Limb (tissue), 2 donors: ENCODE data around the gene DHX40.
"Not testable (repeated sequence)": the region's sequence is repeated elsewhere in the genome, so short reads cannot be mapped to it uniquely, and the experiment has no call there.

Source experiments
- DNase-seq, 2 donors: peaks; one replicate each; pipeline ENCODE4 v3.0.0-alpha.2; 2016; ENCODE audit errors: extremely low spot score in 2 of 2

The DHX40 gene

DNA sequence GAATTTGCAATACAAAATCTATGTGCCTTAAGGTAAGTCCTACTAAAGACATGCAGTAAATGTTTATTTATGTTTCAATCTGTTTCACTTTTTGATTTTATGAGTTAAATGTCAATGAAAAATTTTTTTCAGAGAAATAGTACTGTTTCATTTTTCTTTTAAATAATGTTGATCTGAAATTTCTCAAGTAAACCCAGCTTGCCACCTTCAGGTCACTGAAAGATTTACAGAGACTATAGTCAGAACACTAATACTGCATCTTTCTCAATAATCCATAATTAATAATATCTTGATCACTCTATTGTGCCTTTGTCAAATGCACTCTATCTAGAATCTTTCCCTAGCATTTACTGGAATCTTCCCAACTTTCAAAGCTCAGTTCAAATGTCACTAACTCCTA, 6.5 kb upstream of the DHX40 start:
- peak in 1 of 2 donors; percentile 30 for DNase-seq

DNA sequence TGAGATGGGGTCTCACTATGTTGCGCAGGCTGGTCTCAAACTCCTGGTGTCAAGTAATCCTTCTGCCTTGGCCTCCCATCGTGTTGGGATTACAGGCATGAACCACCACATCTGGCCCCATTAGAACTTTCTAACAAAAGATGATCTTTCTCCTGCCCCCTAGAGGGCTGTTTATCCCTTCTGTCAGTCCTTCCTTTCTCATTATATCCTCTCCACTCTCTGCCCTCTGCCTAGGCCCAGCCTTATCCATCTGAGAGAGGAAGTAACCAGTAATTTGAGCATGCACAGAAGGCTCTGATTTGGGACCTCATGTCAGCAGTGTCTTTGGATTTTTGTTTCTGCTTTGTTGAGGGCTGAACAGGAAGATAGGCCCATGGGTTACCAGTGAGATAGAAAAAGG, 4.4 kb upstream of the DHX40 start:
- DNase-seq: no peak

- peak; percentile 42 to 78 for DNase-seq
These were observed 532 bp downstream of the DHX40 start for GRCh38 chr17:59565959-59566324.

DNA sequence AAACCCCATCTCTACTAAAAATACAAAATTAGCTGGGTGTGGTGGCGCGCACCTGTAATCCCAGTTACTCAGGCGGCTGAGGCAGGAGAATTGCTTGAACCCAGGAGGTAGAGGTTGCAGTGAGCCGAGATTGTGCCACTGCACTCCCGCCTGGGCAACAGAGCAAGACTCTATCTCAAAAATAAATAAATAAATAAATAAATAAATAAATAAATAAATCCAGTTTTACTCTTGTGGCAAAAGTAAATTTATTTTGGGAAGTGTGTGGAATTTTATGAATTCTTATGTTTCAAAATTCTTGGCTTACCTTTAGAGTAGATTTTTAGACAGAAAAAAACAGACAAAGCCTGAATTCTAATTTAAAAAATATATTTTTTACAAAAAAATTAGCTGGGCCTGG, 3.7 kb downstream of the DHX40 start:
- DNase-seq: not testable (repeated sequence)

DNA sequence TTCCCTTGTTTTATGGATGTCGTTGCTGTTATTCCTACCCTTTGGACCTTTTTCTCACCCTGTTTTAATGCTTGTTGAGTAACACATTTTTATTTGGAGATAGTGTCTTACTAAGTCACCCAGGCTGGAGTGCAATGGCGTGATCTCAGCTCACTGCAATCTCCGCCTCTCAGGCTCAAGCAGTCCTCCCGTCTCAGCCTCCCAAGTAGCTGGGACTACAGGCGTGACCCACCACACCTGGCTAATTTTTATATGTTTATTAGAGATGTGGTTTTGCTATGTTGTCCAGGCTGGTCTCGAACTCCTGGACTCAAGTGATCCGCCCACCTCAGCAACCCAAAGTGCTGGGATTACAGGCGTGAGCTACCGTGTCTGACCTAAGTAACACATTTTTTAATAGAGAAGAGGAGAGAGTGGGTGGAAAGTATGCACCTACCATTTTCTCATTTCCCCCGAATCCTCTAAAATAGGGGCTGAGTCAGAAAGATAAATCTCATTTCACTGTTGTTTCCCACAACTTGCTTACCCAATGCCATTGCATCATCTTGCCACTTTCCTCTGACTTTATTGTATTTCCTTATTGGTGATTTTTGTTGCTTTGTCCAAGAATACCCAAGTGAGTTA, 7.0 kb downstream of the DHX40 start:
- DNase-seq: no peak

DNA sequence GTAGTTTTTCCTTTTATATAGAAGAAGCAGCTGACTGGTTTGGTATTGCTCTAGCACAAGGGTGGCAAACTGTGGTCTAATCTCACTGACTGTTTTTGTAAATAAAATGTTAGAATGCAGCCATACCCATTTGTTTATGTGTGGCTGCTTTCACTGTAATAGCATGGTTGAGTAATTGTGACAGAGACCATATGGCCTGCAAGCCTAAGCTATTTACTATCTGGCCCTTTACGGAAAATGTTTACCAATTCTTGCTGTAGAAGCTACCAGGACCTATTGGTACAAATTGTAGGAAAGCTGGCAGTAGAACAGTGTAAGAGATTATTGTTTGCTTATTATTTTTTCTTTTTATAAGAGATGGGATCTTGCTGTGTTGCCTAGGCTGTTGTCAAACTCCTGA, 18.8 kb downstream of the DHX40 start:
- DNase-seq: not testable (repeated sequence)

DNA sequence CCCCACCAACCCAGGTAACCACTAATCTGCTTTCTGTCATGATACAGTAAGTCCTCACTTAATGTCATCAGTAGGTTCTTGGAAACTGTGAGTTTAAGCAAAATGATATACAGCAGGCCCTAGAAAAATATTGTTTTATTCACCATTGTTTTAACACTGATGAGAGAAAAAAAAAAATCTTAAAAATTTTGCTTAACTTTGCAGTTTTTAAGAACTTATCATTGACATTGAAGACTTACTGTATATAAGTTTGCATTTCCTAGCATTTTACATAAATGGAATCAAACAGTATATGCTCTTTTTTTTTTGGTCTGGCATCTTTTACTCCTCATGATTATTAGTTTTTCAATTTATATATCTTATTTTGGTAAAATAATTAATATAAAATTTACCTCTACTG, 34.8 kb downstream of the DHX40 start:
- DNase-seq: no peak

- no peak for DNase-seq
These were observed 35.7 kb downstream of the DHX40 start for GRCh38 chr17:59601130-59601529.

DNA sequence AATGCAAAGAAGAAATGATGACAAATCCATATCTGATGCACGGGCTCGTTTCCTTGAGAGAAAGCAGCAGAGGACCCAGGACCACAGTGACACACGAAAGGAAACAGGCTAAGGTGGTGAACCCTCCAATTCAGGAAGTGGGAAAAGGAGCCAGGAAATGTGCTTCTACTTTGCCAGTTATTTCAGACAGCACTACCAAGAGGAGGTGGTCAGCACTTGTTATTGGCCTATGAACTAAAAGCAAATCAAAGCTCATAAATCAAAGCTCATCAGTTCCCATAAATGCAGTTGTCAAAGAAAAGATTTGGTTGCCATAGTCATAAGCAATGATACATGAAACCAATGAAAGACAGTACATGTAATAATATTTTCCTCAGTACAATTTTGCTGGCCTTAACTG, 41.7 kb downstream of the DHX40 start:
- DNase-seq: no peak

DNA sequence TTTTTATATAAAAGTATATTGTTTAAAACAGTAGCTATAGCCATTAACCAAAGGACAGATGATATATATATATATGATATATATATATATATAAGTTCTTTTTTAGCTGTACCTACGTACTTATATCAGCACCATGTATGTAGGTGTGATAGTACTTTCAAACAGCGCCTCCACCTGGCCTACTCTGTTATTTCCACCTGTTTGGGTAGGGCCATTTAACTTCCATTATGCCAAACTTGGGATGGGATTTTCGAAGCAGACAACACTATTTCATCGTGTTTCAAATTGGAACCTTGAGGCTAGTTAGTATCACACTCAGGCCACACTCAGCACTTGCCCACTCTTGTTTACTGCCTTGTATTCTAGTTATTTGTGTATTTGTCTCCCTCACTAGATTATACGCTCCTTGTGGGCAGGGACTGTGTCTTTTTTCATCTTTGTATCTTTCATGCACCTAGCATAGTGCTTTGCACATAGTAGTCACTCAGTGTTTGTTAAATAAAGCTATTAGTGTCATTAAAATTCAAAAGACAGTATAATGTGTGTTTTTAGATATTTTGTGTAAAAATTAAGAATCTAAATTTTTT, 42.5 kb downstream of the DHX40 start:
- DNase-seq: no peak

DNA sequence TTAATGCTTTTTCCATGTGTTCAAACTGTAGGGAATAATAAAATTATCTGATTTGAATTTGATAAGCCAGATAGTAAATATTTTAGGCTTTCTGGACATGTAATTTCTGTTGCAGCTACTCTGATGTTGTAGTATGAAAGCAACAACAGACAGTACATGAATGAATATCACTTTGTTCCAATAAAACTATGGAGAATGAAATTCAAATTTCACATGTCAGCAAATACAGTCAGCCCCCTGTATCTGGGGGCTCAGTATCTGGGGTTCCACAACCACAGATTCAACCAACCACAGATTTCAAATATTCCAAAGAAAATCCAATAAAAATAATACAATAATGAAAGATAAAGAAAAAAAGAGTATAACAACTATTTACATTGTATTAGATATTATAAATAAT, 46.1 kb downstream of the DHX40 start:
- DNase-seq: no peak

DNA sequence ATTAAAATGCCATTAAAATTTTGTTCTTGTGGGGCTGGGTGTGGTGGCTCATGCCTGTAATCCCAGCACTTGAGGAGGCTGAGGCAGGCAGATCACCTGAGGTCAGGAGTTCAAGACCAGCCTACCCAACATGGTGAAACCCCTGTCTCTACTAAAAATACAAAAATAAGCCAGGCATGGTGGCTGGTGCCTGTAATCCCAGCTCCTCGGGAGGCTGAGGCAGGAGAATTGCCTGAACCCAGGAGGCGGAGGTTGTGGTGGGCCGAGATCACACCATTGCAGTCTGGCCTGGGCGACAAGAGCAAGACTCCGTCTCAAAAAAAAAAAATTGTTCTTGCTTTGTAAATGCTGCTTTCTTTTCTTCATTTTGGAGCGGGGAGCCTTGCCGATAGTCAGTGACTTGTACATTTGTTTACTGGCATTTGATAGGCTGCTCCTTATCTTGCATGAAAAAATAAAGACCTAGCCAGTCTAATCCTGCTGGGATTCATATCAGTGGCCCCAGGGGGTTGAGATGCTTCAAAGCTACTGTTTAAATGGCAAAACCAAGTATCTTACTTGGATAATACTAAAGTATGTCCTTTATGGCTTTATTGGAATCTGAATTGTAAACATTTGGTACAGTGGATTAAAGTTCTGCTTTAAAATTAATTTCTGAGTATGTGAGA, 51.0 kb downstream of the DHX40 start:
- DNase-seq: no peak

- no peak for DNase-seq
These were observed 51.8 kb downstream of the DHX40 start for GRCh38 chr17:59617156-59617732.

DNA sequence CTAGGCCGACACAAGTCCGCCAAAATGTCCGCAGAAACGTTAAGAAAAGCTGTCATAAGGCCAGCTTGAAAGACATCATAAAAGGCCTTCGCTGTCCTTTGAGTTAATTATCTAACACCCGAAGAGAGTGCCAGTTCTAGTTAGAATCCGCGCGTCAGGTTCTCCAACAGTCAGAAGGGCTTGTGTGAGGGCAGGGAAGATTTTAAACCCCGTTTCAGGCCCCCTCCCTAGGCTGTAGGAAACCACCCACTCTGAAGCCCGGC, 53.6 kb downstream of the DHX40 start:
- DNase-seq: peak in 1 of 2 donors; percentile 93

DNA sequence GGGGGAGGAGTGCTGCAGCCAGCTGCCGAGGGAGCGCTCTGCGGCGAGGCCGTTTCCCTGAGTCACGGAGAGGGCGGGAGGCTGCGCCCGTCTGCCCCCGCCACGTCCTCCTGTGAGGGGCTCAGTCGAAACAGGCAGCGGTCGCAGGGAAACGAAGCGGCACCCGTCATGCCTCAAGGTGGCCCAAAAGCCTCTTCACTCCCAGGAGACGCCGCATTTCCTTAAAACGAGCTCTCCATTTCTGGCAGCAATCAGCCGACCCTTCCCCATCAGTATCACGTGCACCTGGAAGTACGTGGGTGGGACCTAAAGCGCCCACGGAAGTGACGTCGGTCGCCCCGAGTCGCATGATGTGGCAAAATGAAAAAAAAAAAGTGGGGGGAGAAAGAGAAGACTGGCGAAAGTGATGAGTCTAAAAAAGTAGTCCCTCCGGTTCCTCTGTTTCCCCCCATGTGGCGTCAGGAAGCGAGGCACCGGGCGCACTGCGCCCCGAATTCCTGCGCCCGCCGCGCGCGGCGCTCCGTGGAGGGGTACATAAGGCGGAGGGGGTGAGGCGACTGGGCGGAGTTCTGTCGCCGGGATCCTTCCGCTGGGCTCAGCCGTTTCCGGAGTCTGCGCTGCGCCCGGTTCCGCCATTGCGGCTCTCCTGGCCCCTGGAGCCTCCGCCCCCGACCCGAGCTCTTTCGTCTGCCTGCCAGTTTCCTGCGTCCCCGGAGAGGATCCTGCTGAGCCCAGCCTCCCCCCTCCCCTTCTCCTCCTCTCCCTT, 54.1 kb downstream of the DHX40 start, which contains the start of gene CLTC:
CLTC (plus strand) TSS at position 598 of the 766 bp plus-strand sequence. CDS start 237 bp downstream, outside the sequence.
- DNase-seq: peak; percentile 95 to 96

GRCh38 chr17:59620064-59620359, 54.6 kb downstream of the DHX40 start:
- DNase-seq: no peak

DNA sequence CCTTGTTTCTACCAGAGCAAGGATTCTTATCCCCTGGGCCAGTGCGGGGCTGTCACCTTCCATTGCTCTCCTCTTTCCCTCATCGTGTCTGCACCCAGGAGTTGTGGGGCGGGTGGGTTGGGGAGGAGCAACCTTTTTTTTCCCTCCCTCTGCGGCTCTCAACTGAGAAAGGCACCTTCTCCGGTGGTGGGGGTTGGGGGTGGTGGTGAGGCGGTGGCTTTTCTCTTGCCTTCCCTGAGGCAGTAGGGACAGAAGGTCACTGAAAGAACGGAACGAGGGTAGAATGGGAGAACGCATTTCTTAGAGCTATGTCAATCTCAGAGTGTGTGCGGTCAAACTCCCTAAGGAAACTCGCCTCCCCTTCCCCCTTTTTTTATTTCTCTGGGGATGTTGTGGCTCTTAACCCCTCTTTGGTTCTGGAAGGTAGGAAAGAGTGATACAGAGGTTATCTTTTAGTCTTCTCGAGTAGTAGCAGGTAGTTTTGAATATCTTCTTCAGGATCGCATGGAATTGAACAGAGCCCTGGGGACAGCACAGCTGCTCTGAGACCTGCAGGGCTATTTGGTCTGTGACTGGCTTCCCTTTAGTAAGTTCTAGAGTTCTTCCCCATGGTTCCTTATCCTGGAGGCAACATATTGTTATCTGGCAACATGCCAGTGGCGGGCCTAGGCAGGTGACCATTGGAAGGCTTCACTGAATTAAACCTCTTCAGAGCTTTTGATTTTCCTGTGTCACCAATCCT, 55.3 kb downstream of the DHX40 start:
- DNase-seq: peak in 1 of 2 donors; percentile 50

- DNase-seq: no peak
These were observed 56.4 kb downstream of the DHX40 start for GRCh38 chr17:59621771-59622170.

DNA sequence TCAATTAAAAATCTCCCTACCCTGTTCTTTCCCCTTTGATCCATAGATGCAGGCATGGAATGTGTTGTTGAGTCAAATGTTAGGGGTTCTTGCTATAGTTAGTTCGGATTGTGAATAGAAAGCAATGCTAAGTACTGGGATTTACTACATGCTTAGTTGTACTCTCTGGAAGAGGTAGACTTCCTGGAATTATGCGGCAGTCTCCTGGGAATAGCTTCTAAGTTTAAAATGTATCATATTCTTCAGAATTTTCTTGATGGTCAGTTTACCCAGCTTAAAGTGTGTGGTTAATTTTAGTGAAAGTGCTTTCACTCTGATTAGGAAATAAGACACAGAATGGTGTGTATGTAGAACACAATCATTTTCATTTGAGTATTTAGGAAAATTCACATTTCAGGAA, 57.7 kb downstream of the DHX40 start:
- DNase-seq: no peak

- DNase-seq: no peak
These were observed 61.3 kb downstream of the DHX40 start for GRCh38 chr17:59626756-59627155.

- no peak for DNase-seq
These were observed 61.9 kb downstream of the DHX40 start for GRCh38 chr17:59627274-59627673.

DNA sequence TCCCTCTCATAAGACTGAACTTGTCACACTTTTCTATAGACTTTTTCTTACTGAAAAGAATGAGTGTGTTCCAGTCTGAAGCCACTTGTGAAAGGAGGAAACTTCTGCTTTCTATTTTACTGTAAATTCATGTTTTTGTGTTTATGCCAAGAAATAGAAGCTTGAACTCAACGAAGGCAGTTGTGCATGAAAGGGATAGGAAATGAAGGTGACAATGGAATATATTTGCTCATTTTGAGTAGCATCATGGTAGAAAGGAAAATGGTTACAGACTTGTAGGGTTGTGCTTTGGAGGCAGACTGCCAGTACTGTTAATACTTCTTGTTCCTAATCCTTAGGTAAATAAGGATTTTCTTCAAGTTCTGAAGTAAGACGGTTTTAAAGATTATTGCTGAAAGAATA, 62.4 kb downstream of the DHX40 start:
- DNase-seq: no peak
